Measurements from ENCODE around the gene ABCA12.

ABCA12 gene

GRCh38 chr2:215145611-215146010, 7.2 kb upstream of the ABCA12 start:
- in situ Hi-C loops (cut with HindIII; ENCODE audit: low pct_unique_long_range_greater_than_20kb, low sequenced_read_pairs) = no loop called here
- TF ChIP-seq JUND (IDR thresholded peaks at IDR 0.05; ENCODE audit: low read depth) = no peak

GRCh38 chr2:215144106-215144875, 5.9 kb upstream of the ABCA12 start:
- no peak for DNase-seq (ENCODE audit: low read depth in 1 of 2, low spot score in 1 of 2)
- TF ChIP-seq JUND (IDR thresholded peaks at IDR 0.05; ENCODE audit: low read depth) = no peak
- in situ Hi-C loops (cut with HindIII; ENCODE audit: low pct_unique_long_range_greater_than_20kb, low sequenced_read_pairs) = no loop called here

More at GRCh38 chr2:215145611-215146010, 7.2 kb upstream of the ABCA12 start:
- DNase-seq (ENCODE audit: low read depth in 1 of 2, low spot score in 1 of 2) = no peak

- in situ Hi-C loops (cut with HindIII; ENCODE audit: low pct_unique_long_range_greater_than_20kb, low sequenced_read_pairs) = no loop called here
- TF ChIP-seq JUND (IDR thresholded peaks at IDR 0.05; ENCODE audit: low read depth) = no peak
Observed at GRCh38 chr2:215143458-215143857, 5.0 kb upstream of the ABCA12 start.

GRCh38 chr2:215141706-215142105, 3.3 kb upstream of the ABCA12 start:
- in situ Hi-C loops (cut with HindIII; ENCODE audit: low pct_unique_long_range_greater_than_20kb, low sequenced_read_pairs) = no loop called here
- TF ChIP-seq JUND (IDR thresholded peaks at IDR 0.05; ENCODE audit: low read depth) = no peak
- DNase-seq (ENCODE audit: low read depth in 1 of 2, low spot score in 1 of 2) = no peak

More at GRCh38 chr2:215143458-215143857, 5.0 kb upstream of the ABCA12 start:
- no peak for DNase-seq (ENCODE audit: low read depth in 1 of 2, low spot score in 1 of 2)

GRCh38 chr2:215140166-215140707, 1.8 kb upstream of the ABCA12 start:
- no peak for TF ChIP-seq JUND (IDR thresholded peaks at IDR 0.05; ENCODE audit: low read depth)
- no peak for DNase-seq (ENCODE audit: low read depth in 1 of 2, low spot score in 1 of 2)
- in situ Hi-C loops (cut with HindIII; ENCODE audit: low pct_unique_long_range_greater_than_20kb, low sequenced_read_pairs) = no loop called here

GRCh38 chr2:215137741-215138340, 585 bp downstream of the ABCA12 start:
- peak; percentile 90 for TF ChIP-seq JUND (IDR thresholded peaks at IDR 0.05; ENCODE audit: low read depth)
- DNase-seq (ENCODE audit: low read depth in 1 of 2, low spot score in 1 of 2) = peak in 1 of 2 experiments; percentile 72
- in situ Hi-C loops (cut with HindIII; ENCODE audit: low pct_unique_long_range_greater_than_20kb, low sequenced_read_pairs) = no loop called here

DNA sequence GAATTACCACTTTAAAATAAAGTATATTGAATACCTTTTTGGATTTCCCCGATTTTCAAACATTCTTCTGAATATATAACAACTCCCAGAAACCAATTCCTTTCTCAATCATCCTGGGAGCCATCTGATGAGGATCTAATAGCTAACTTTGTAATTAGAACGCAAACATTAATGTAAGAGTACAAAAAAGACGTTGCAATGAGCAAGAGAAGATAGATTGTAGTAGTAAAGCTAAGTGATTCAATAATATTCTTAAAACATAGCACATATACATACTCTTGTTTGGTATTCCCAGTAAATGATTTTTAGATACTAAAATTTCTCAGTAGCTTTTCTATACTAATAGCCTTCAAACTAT, 1.1 kb downstream of the ABCA12 start:
- in situ Hi-C loops (cut with HindIII; ENCODE audit: low pct_unique_long_range_greater_than_20kb, low sequenced_read_pairs) = no loop called here

DNA sequence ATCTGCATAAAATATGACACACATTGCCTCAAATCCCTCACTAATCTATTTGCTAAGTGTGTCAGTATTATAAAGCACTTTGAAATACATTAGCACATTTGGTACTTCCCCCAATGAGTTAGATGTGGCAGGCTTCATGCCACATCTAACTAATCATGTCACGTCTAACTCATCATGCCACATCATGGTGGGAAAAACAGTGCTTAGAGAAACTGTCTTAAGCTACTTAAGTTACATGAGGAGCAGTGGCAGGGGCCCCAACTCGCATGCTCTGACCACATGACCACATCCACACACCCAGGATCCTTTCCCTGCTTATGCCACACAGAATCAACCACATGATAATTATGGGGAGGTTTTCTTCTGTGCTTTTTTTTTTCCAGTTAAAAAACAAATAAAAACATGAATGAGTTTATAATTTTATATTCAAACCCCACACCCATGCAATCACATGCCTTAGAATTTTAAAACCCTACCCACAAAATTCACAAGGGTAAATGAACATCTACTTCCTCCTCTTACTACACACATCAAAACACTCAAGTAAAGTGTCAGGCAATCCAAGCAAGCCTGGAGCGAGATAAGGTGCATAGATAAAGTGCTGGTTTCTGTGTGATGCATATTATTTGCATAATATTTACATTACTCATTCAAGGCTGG, 1.6 kb downstream of the ABCA12 start:
- no peak for TF ChIP-seq JUND (IDR thresholded peaks at IDR 0.05; ENCODE audit: low read depth)
- in situ Hi-C loops (cut with HindIII; ENCODE audit: low pct_unique_long_range_greater_than_20kb, low sequenced_read_pairs) = no loop called here
- DNase-seq (ENCODE audit: low read depth in 1 of 2, low spot score in 1 of 2) = peak; percentile 7 to 62

More for the DNA sequence above, 1.1 kb downstream of the ABCA12 start:
- no peak for TF ChIP-seq JUND (IDR thresholded peaks at IDR 0.05; ENCODE audit: low read depth)
- no peak for DNase-seq (ENCODE audit: low read depth in 1 of 2, low spot score in 1 of 2)

GRCh38 chr2:215120401-215120800, 18.0 kb downstream of the ABCA12 start:
- in situ Hi-C loops (cut with HindIII; ENCODE audit: low pct_unique_long_range_greater_than_20kb, low sequenced_read_pairs) = no loop called here
- no peak for TF ChIP-seq JUND (IDR thresholded peaks at IDR 0.05; ENCODE audit: low read depth)
- no peak for DNase-seq (ENCODE audit: low read depth in 1 of 2, low spot score in 1 of 2)

GRCh38 chr2:215119847-215120246, 18.6 kb downstream of the ABCA12 start:
- in situ Hi-C loops (cut with HindIII; ENCODE audit: low pct_unique_long_range_greater_than_20kb, low sequenced_read_pairs) = no loop called here
- no peak for DNase-seq (ENCODE audit: low read depth in 1 of 2, low spot score in 1 of 2)
- no peak for TF ChIP-seq JUND (IDR thresholded peaks at IDR 0.05; ENCODE audit: low read depth)

DNA sequence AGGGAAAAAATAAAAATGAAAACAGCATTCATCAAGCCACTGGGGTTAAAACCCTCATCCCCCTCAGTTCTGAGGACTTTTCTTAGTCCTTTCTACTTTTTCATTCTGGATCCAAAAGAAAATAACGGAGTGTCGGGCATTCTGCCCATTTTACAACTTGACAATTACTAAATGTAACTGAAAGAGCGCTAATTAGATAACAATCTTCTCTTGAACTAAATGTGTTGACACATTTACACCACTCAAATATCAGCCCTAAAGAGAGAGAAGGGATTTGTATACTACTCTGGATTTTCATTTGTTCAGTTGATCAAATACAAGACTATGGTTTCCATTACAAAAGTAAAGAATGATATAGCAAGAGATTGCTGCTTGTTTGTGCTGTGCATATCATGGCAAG, 27.5 kb downstream of the ABCA12 start:
- no peak for DNase-seq (ENCODE audit: low read depth in 1 of 2, low spot score in 1 of 2)
- in situ Hi-C loops (cut with HindIII; ENCODE audit: low pct_unique_long_range_greater_than_20kb, low sequenced_read_pairs) = no loop called here
- TF ChIP-seq JUND (IDR thresholded peaks at IDR 0.05; ENCODE audit: low read depth) = no peak

GRCh38 chr2:215107216-215108056, 31.0 kb downstream of the ABCA12 start:
- DNase-seq (ENCODE audit: low read depth in 1 of 2, low spot score in 1 of 2) = no peak
- no peak for TF ChIP-seq JUND (IDR thresholded peaks at IDR 0.05; ENCODE audit: low read depth)
- in situ Hi-C loops (cut with HindIII; ENCODE audit: low pct_unique_long_range_greater_than_20kb, low sequenced_read_pairs) = no loop called here

Measured in T47D (cell line).